GM19467 (cell line): ENCODE data around the gene FKBP5.
"Not testable (repeated sequence)": the region's sequence is repeated elsewhere in the genome, so short reads cannot be mapped to it uniquely, and the experiment has no call there.

Experiments used
- ATAC-seq: cut with Tn5 transposase; IDR thresholded peaks from one replicate; pipeline ENCODE4 v1.9.1; 2021; ENCODE audit warnings: mild to moderate bottlenecking, moderate library complexity; ENCODE audit not compliant: unreplicated experiment

The FKBP5 gene

GRCh38 chr6:35550437-35550836, 138.3 kb downstream of the FKBP5 start:
- ATAC-seq: no peak

GRCh38 chr6:35547676-35548075, 141.0 kb downstream of the FKBP5 start:
- ATAC-seq: no peak

GRCh38 chr6:35544769-35545361, 143.8 kb downstream of the FKBP5 start:
- no peak for ATAC-seq

- ATAC-seq: no peak
These were observed 145.1 kb downstream of the FKBP5 start for GRCh38 chr6:35543459-35544193.

GRCh38 chr6:35541836-35542235, 146.9 kb downstream of the FKBP5 start:
- ATAC-seq: no peak

GRCh38 chr6:35539223-35539622, 149.5 kb downstream of the FKBP5 start:
- ATAC-seq: no peak

- ATAC-seq: not testable (repeated sequence)
These were observed 152.9 kb downstream of the FKBP5 start for GRCh38 chr6:35535847-35536246.

GRCh38 chr6:35534407-35535170, 154.1 kb downstream of the FKBP5 start:
- no peak for ATAC-seq

- ATAC-seq: no peak
These were observed 154.7 kb downstream of the FKBP5 start for GRCh38 chr6:35533981-35534380.

GRCh38 chr6:35532126-35532525, 156.6 kb downstream of the FKBP5 start:
- no peak for ATAC-seq

GRCh38 chr6:35524380-35525020, 164.2 kb downstream of the FKBP5 start:
- ATAC-seq: no peak
